GM23338 (cell line): ENCODE measurements around the gene TEX53. TPM values are rescaled to one million over a fixed set of nuclear protein-coding genes. Genes with fewer than 3 reads are reported as not detected.

Experiments
- ATAC-seq: fragments of 200-7000 bp; cut with Tn5 transposase; 3 replicates; pipeline ENCODE4 v1.9.1; 2020
- DNase-seq: peaks from one replicate; pipeline ENCODE4 v3.0.0-alpha.2; 2015; ENCODE audit warnings: low spot score
- H2AFZ ChIP-seq: fragments of 200-600 bp; sonication (generic); 2 replicates; pipeline ENCODE4 v1.8.0; 2016; ENCODE audit warnings: antibody characterized with exemption, mild to moderate bottlenecking, moderate library complexity
- H3F3A ChIP-seq: fragments of 200-600 bp; sonication (generic); replicated peaks from 2 replicates; pipeline ENCODE4 v1.8.0; 2017; ENCODE audit warnings: antibody characterized with exemption, mixed run types, low read depth
- H3K27ac ChIP-seq: fragments of 200-600 bp; sonication (generic); 2 replicates; pipeline ENCODE4 v1.6.1; 2016; ENCODE audit warnings: low read depth
- H3K27me3 ChIP-seq: fragments of 200-600 bp; sonication (generic); 2 replicates; pipeline ENCODE4 v1.8.0; 2016; ENCODE audit warnings: mild to moderate bottlenecking, mixed run types, moderate library complexity; ENCODE audit not compliant: insufficient read depth
- H3K36me3 ChIP-seq: fragments of 200-600 bp; sonication (generic); 2 replicates; pipeline ENCODE4 v1.8.0; 2016; ENCODE audit warnings: mild to moderate bottlenecking; ENCODE audit not compliant: insufficient read depth
- H3K4me1 ChIP-seq: fragments of 200-600 bp; sonication (generic); 2 replicates; pipeline ENCODE4 v1.8.0; 2016; ENCODE audit warnings: mild to moderate bottlenecking, moderate library complexity; ENCODE audit not compliant: insufficient read depth
- H3K4me2 ChIP-seq: fragments of 200-600 bp; sonication (generic); 2 replicates; pipeline ENCODE4 v1.7.1; 2017; ENCODE audit warnings: mixed run types
- H3K4me3 ChIP-seq: fragments of 200-600 bp; sonication (generic); 2 replicates; pipeline ENCODE4 v1.6.1; 2016; ENCODE audit warnings: mixed run types
- H3K79me2 ChIP-seq: fragments of 200-600 bp; sonication (generic); replicated peaks from 2 replicates; pipeline ENCODE4 v1.8.0; 2017; ENCODE audit warnings: mild to moderate bottlenecking; ENCODE audit not compliant: insufficient read depth
- H3K9me2 ChIP-seq: fragments of 200-600 bp; sonication (generic); 2 replicates; pipeline ENCODE4 v1.8.0; 2017; ENCODE audit not compliant: insufficient read depth
- H4K20me1 ChIP-seq: fragments of 200-600 bp; sonication (generic); replicated peaks from 2 replicates; pipeline ENCODE4 v1.8.0; 2017; ENCODE audit warnings: mild to moderate bottlenecking; ENCODE audit not compliant: insufficient read depth
- H3K27ac Mint-ChIP-seq: 2 replicates; pipeline ENCODE4 v1.8.0; 2020; ENCODE audit warnings: inconsistent platforms, mild to moderate bottlenecking, moderate library complexity, mixed read lengths
- H3K27me3 Mint-ChIP-seq: 3 replicates; pipeline ENCODE4 v1.8.0; 2022; ENCODE audit warnings: low read depth, mild to moderate bottlenecking, moderate library complexity, mixed read lengths, inconsistent platforms; ENCODE audit not compliant: insufficient read depth, poor library complexity
- H3K36me3 Mint-ChIP-seq: 3 replicates; pipeline ENCODE4 v1.8.0; 2021; ENCODE audit warnings: low read depth, mild to moderate bottlenecking, inconsistent platforms, moderate library complexity, mixed read lengths
- H3K4me1 Mint-ChIP-seq: 3 replicates; pipeline ENCODE4 v1.8.0; 2020; ENCODE audit warnings: mild to moderate bottlenecking, inconsistent platforms, mixed read lengths
- H3K4me3 Mint-ChIP-seq: 3 replicates; pipeline ENCODE4 v1.8.0; 2021; ENCODE audit warnings: moderate library complexity, mild to moderate bottlenecking, inconsistent platforms, mixed read lengths
- H3K9me3 Mint-ChIP-seq: 3 replicates; pipeline ENCODE4 v1.8.0; 2020; ENCODE audit warnings: moderate library complexity, mild to moderate bottlenecking, inconsistent platforms, mixed read lengths
- ETS1 ChIP-seq: IDR thresholded peaks from 2 replicates; pipeline ENCODE4 v1.6.1; 2016; ENCODE audit warnings: antibody characterized with exemption
- EZH2 ChIP-seq: fragments of 200-600 bp; sonication (generic); IDR thresholded peaks from one replicate; pipeline ENCODE4 v1.8.0; 2017; ENCODE audit warnings: antibody characterized with exemption, mild to moderate bottlenecking, low read depth; ENCODE audit not compliant: unreplicated experiment
- STAT1 ChIP-seq: IDR thresholded peaks from one replicate; pipeline ENCODE4 v1.6.1; 2016; ENCODE audit warnings: antibody characterized with exemption; ENCODE audit not compliant: unreplicated experiment
- ZNF114 ChIP-seq: fragments of 250-450 bp; sonication (Bioruptor Pico); IDR thresholded peaks from 2 replicates; pipeline ENCODE4 v1.5.0; 2020; ENCODE audit warnings: mild to moderate bottlenecking, moderate library complexity
- ZNF462 ChIP-seq: fragments of 250-450 bp; sonication (Bioruptor Pico); IDR thresholded peaks from 2 replicates; pipeline ENCODE4 v1.5.0; 2020; ENCODE audit warnings: mild to moderate bottlenecking, moderate library complexity
- polyA plus RNA-seq: library from polyadenylated mRNA; unstranded; fragments of >200 nt; fragmentation: Nextera tagmentation; extraction: Ambion mirVana; gene quantifications from 2 replicates; pipeline ENCODE4 v1.2.1, GENCODE V29; 2016
- total RNA-seq: library from RNA; depleted of rRNA; stranded (reverse); fragments of >200 nt; shearing (Covaris generic); gene quantifications from 2 replicates; pipeline ENCODE4 v1.2.3, GENCODE V29; 2014

The TEX53 gene
- total and polyA plus RNA-seq, 2 experiments from 2014 or later: not detected

GRCh38 chr9:114693248-114693855 is 35.7 kb upstream of the TEX53 start (continued):
- no peak for TF ChIP-seq ZNF462 (CRISPR knock-in tag)

GRCh38 chr9:114691956-114692295 is 34.3 kb upstream of the TEX53 start:
- ATAC-seq: no peak
- Mint-ChIP-seq H3K27me3 (peaks cover 3% of the 10 kb centered on the region), H3K36me3 (no peaks in the 10 kb centered on the region), H3K27ac (no peak overlapping the region), H3K9me3 (no peaks in the 10 kb centered on the region), H3K4me3 (no peak overlapping the region), H3K4me1 (peaks cover 7% of the 10 kb centered on the region; the same call in 2 of the 3 replicates)
- Histone ChIP-seq H3K79me2 (no peaks in the 10 kb centered on the region), H2AFZ (no peak overlapping the region), H3F3A (no peaks in the 10 kb centered on the region), H3K4me2 (no peak overlapping the region), H3K9me2 (no peaks in the 10 kb centered on the region), H3K27ac (no peak overlapping the region), H3K4me3 (no peak overlapping the region), H3K4me1 (peaks cover 7% of the 10 kb centered on the region; the same call in 1 of the 2 replicates), H3K27me3 (no peaks in the 10 kb centered on the region), H3K36me3 (no peaks in the 10 kb centered on the region), H4K20me1 (no peaks in the 10 kb centered on the region; the same call in 1 of the 2 replicates)
- TF ChIP-seq STAT1 (no peak), ETS1 (no peak), ZNF114 (no peak), EZH2 (no peak)
- no peak for DNase-seq
